HFF-Myc (cell line): ENCODE results near the gene RNLS.

Experiments
- DNase-seq: peaks from one replicate; pipeline ENCODE4 v3.0.0-alpha.2; 2011; ENCODE audit warnings: low read depth; ENCODE audit errors: extremely low read depth
- H3K4me3 ChIP-seq: replicated peaks from 2 replicates; pipeline ENCODE4 v1.5.1; 2011; ENCODE audit warnings: low read depth, mild to moderate bottlenecking, control low read depth, low read length
- TF ChIP-seq, protein P1 (sequence below): IDR thresholded peaks from 2 replicates; pipeline ENCODE4 v1.5.1; 2012; ENCODE audit warnings: mild to moderate bottlenecking, low read depth, low read length, control low read depth; ENCODE audit errors: missing control alignments

Gene RNLS

DNA sequence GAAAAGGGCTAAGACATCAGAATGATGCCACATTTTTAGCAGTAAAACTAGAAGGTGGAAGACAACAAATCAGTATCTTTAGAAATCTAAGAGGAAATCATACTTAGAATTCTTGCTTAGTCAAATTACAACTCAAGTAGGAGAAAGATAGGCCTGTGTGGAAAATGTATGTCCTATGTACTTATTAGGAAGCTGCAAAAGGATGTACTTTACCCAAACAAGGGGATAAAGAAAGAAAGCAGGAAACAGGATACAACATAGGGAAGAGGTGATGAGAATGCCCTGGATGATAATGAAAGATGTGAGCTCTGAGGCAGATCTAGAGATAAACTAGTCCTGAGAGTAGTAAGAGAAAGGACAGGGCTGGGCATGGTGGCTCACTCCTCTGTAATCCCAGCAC, 54.9 kb downstream of the RNLS start:
- TF ChIP-seq, protein P1, sequence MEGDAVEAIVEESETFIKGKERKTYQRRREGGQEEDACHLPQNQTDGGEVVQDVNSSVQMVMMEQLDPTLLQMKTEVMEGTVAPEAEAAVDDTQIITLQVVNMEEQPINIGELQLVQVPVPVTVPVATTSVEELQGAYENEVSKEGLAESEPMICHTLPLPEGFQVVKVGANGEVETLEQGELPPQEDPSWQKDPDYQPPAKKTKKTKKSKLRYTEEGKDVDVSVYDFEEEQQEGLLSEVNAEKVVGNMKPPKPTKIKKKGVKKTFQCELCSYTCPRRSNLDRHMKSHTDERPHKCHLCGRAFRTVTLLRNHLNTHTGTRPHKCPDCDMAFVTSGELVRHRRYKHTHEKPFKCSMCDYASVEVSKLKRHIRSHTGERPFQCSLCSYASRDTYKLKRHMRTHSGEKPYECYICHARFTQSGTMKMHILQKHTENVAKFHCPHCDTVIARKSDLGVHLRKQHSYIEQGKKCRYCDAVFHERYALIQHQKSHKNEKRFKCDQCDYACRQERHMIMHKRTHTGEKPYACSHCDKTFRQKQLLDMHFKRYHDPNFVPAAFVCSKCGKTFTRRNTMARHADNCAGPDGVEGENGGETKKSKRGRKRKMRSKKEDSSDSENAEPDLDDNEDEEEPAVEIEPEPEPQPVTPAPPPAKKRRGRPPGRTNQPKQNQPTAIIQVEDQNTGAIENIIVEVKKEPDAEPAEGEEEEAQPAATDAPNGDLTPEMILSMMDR, result no peak

DNA sequence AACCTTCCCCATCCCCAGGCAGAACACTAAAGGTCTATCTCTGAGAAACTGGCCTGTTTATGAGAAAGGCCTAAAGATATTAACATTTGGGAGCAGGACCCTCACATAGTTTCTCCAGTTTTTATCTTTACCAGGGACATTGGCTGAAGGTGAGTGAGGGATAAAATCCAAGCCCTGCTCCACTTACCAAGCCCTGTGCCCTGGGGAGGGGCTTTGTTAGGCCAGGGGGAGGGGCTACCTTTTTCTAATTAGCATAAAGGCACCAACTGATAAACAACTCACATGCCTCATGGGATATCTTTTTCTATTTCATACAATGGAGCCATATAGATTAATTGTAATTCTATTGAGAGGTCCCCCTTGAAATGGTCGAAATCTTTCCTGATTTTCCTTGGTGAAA, 55.9 kb downstream of the RNLS start:
- H3K4me3 ChIP-seq, result no peak overlapping the region
- TF ChIP-seq, protein P1, result no peak
- DNase-seq, result no peak

More for the DNA sequence above, 54.9 kb downstream of the RNLS start:
- no peak for DNase-seq
- no peak overlapping the region for H3K4me3 ChIP-seq

DNA sequence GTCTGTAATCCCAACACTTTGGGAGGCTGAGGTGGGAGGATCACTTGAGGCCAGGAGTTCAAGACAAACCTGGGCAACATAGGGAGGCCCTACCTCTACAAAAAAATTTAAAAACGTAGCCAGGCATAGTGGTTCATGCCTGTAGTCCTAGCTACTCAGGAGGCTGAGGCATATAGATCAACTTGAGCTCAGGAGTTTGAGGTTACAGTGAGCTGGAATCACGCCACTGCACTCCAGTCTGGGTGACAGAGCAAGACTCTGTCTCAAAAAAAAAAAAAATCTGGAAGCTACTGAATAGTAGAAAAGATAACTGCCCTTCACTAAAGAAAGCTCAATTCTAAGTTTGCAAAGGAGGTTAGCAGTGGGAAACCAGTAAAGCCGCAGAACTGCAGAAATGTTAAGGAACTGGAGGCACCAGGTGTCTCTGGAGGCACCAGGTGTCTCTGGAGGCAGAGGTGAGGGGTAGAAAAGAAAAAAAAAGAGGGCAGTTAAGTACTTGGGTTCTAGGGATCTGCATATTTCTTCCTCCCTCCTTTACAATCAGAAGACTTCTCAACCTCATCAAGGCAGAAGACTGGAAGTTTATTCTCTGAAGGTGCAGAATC, 56.5 kb downstream of the RNLS start:
- no peak for DNase-seq
- no peak overlapping the region for H3K4me3 ChIP-seq
- TF ChIP-seq, protein P1, result no peak

DNA sequence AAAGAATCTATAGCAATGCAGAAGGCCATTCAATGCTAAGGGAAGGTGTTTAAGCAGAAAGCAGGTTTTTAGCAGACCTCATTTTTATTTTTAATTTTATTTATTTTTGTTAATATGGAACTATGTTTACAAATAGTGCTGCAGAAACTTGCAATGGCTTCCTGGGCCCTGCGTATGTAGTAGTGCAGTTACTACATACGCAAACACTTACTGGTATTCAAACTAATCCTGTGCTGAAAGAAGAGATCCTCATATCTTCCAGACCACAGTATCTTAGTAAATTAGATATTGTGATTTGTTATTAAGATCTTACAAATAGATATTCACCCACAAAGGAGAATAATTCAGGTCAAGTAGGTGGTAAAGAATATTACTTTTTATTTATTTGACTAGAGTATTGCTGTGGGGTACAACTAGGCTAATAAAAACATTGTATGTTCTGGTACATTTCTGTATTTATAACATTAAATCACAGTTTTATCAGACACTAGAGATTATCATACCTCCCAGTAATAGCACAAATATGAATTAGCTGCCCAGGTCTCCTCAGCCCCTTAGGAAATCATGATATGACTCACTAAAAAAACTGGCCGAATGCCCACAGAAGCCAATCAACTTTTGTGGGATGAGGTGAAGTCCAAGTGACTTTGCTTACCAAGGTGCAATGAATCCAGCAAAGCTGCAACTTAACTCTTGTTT, 57.6 kb downstream of the RNLS start:
- DNase-seq, result peak; percentile 7
- TF ChIP-seq, protein P1, result no peak

DNA sequence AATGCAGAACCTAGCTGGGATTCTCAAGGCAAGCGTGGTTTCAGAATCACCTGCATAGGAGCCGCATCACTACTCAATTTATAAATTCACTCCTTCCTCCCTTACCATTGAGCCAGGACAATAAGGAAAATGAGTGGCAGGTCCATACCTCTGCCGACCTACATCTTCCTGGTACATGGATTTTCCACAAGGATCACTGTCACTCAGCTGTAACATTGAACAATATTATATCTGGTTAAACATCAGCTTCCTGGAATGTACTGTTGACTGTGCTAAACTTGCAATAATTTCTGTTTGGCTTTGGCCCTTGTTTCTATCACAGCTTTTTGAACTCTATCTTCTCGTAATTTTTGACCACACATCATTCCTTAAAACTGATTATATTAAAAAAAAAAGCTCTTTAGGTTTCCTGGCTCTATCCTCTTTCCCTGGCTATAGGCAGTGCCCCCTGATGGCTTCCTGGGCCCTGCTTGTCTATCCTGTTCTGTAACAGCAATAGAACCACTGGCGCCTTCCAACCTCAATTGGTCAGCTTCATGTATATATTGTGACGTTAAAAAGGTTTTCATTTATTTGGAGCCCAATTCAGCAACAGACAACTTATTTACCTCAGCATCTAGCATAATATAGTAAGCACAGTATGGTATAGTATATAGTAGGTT, 59.2 kb downstream of the RNLS start:
- DNase-seq, result no peak
- H3K4me3 ChIP-seq, result no peak overlapping the region
- TF ChIP-seq, protein P1, result no peak

More for the DNA sequence above, 57.6 kb downstream of the RNLS start:
- H3K4me3 ChIP-seq, result no peak overlapping the region

DNA sequence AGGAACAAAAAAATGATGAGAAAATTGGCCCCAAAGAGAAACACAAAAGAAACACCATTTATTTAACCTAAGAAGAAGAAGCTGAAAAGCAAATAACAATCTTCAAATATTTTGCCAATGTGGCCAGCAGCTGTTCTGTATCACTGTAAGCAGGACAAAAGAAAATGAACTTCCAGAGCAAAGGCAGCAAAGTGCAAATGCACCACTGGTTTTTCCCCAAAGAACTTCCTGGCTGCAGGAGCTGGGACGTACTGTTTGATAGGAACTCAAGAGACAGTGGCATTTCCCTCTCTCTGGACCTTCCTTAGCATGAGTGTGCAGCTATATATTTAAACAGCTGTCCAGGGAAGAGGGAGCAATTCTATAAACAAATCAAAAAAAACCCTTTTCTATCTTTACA, 60.4 kb downstream of the RNLS start:
- TF ChIP-seq, protein P1, result no peak
- H3K4me3 ChIP-seq, result no peak overlapping the region
- no peak for DNase-seq
